Esophagus muscularis mucosa (tissue), 3 donors: ENCODE results near the gene CCNL1.

ENCODE experiments used
- CTCF ChIP-seq, 3 experiments: fragments of 200-600 bp in 2 of 3; fragments of 450-650 bp in 1 of 3; sonication (generic) in 2 of 3; IDR thresholded peaks; one replicate each; pipeline ENCODE4 v1.5.1; 2017 to 2019; ENCODE audit warnings: antibody characterized with exemption in 3 of 3, mild to moderate bottlenecking in 2 of 3, moderate library complexity in 1 of 3
- POLR2A ChIP-seq: fragments of 450-650 bp; IDR thresholded peaks from one replicate; pipeline ENCODE4 v1.6.1; 2017; ENCODE audit warnings: antibody characterized with exemption, moderate library complexity, mild to moderate bottlenecking, low read depth

GRCh38 chr3:157133434-157134320 lies 26.3 kb downstream of the CCNL1 start:
- TF ChIP-seq POLR2A = no peak
- no peak for TF ChIP-seq CTCF (IDR thresholded peaks at IDR 0.05)
